ENCODE data around the gene LRRC8B.
"Not testable (repeated sequence)": the region's sequence is repeated elsewhere in the genome, so short reads cannot be mapped to it uniquely, and the experiment has no call there.

GRCh38 chr1:89629600-89629999 lies 105.0 kb downstream of the LRRC8B start:
- TF ChIP-seq CTCF, POLR2A (IDR thresholded peaks at IDR 0.05): not testable (repeated sequence)
